Epithelial cell of esophagus (primary cell): ENCODE results near the gene PLCH2.

Experiments
- DNase-seq: peaks from one replicate; pipeline ENCODE4 v3.0.0; 2010; ENCODE audit warnings: low read depth
- H3K4me3 ChIP-seq: 2 replicates; pipeline ENCODE4 v1.5.1; 2011; ENCODE audit warnings: mild to moderate bottlenecking, low read length, control low read depth
- TF ChIP-seq, protein P1 (sequence below): IDR thresholded peaks from 2 replicates; pipeline ENCODE4 v1.5.1; 2011; ENCODE audit warnings: low read depth, mild to moderate bottlenecking, low read length, control low read depth, inconsistent platforms; ENCODE audit not compliant: insufficient read depth; ENCODE audit errors: missing control alignments

PLCH2 gene

DNA sequence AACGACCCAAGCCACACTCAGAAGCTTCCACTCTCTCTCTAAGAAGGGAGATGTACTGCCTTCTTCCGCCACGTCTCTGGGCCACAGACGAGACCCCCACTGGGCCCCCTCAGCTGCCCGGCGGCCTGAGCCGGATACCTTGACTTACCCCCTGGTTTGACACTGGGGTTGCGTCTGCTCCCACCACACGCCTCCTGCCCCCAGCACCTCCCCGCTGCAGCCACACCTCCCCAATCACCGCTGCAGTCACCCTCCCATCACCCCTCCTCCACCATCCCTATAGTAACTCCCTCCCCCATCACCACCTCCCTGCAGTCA is 39.6 kb downstream of the PLCH2 start:
- DNase-seq = no peak
- TF ChIP-seq, protein P1, sequence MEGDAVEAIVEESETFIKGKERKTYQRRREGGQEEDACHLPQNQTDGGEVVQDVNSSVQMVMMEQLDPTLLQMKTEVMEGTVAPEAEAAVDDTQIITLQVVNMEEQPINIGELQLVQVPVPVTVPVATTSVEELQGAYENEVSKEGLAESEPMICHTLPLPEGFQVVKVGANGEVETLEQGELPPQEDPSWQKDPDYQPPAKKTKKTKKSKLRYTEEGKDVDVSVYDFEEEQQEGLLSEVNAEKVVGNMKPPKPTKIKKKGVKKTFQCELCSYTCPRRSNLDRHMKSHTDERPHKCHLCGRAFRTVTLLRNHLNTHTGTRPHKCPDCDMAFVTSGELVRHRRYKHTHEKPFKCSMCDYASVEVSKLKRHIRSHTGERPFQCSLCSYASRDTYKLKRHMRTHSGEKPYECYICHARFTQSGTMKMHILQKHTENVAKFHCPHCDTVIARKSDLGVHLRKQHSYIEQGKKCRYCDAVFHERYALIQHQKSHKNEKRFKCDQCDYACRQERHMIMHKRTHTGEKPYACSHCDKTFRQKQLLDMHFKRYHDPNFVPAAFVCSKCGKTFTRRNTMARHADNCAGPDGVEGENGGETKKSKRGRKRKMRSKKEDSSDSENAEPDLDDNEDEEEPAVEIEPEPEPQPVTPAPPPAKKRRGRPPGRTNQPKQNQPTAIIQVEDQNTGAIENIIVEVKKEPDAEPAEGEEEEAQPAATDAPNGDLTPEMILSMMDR = no peak
- no peak overlapping the region for H3K4me3 ChIP-seq

DNA sequence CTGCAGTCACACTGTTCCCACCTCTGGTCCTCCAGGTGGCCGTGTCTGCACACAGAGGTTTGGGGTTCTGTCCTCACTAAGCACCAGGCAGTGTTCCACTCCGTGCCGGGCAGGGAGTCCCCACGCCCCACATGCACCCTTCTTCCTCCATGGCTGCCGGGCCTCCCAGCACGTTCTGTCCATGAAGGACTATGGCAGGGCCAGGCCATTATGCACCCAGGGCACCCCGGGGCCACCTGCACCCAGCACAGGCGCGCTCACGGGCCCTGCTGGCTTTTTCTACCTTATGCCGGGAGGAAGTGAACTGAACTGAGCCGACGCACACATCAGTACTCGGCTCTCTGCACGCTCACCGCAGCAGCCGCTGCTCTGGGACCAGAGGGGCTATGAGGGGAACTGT is 40.0 kb downstream of the PLCH2 start:
- no peak for DNase-seq
- H3K4me3 ChIP-seq = no peak overlapping the region
- TF ChIP-seq, protein P1 = no peak

GRCh38 chr1:2516946-2517345 is 40.9 kb downstream of the PLCH2 start:
- no peak for DNase-seq

GRCh38 chr1:2517966-2518365 is 41.9 kb downstream of the PLCH2 start:
- DNase-seq = no peak
- TF ChIP-seq, protein P1 = no peak
- no peak overlapping the region for H3K4me3 ChIP-seq

More at GRCh38 chr1:2516946-2517345, 40.9 kb downstream of the PLCH2 start:
- no peak overlapping the region for H3K4me3 ChIP-seq
- TF ChIP-seq, protein P1 = no peak

GRCh38 chr1:2518528-2518927 is 42.4 kb downstream of the PLCH2 start:
- H3K4me3 ChIP-seq = no peak overlapping the region
- DNase-seq = no peak
- TF ChIP-seq, protein P1 = no peak

GRCh38 chr1:2519029-2519685 is 43.1 kb downstream of the PLCH2 start:
- TF ChIP-seq, protein P1 = no peak
- no peak for DNase-seq
- no peak overlapping the region for H3K4me3 ChIP-seq

GRCh38 chr1:2519729-2520128 is 43.6 kb downstream of the PLCH2 start:
- TF ChIP-seq, protein P1 = no peak
- H3K4me3 ChIP-seq = no peak overlapping the region
- no peak for DNase-seq
